MM.1S (cell line): ENCODE data around the gene CTNNA2.

Source experiments
- DNase-seq: peaks from one replicate; pipeline ENCODE4 v3.0.0-alpha.2; 2015
- H2AFZ ChIP-seq: fragments of 300-600 bp; sonication (generic); 2 replicates; pipeline ENCODE4 v1.6.0; 2016; ENCODE audit warnings: antibody characterized with exemption, low read length
- H3F3A ChIP-seq: fragments of 300-600 bp; sonication (generic); 2 replicates; pipeline ENCODE4 v1.6.1; 2016; ENCODE audit warnings: mild to moderate bottlenecking, antibody characterized with exemption, low read length, moderate library complexity, mixed read lengths; ENCODE audit not compliant: insufficient read depth
- H3K27ac ChIP-seq: fragments of 300-600 bp; sonication (generic); 2 replicates; pipeline ENCODE4 v1.5.1; 2016; ENCODE audit warnings: mild to moderate bottlenecking, low read length
- H3K27me3 ChIP-seq: fragments of 300-600 bp; sonication (generic); replicated peaks from 2 replicates; pipeline ENCODE4 v1.6.0; 2016; ENCODE audit warnings: low read length; ENCODE audit not compliant: insufficient read depth
- H3K36me3 ChIP-seq: fragments of 300-600 bp; sonication (generic); replicated peaks from 2 replicates; pipeline ENCODE4 v1.6.1; 2016; ENCODE audit warnings: mild to moderate bottlenecking, low read length, mixed read lengths; ENCODE audit not compliant: insufficient read depth
- H3K4me1 ChIP-seq: fragments of 300-600 bp; sonication (generic); 2 replicates; pipeline ENCODE4 v1.6.1; 2016; ENCODE audit warnings: low read length, mixed read lengths
- H3K4me2 ChIP-seq: fragments of 300-600 bp; sonication (generic); 2 replicates; pipeline ENCODE4 v1.6.0; 2016; ENCODE audit warnings: low read depth, low read length
- H3K4me3 ChIP-seq: fragments of 300-600 bp; sonication (generic); 2 replicates; pipeline ENCODE4 v1.5.1; 2016; ENCODE audit warnings: low read length, mixed read lengths
- H3K79me2 ChIP-seq: fragments of 300-600 bp; sonication (generic); 2 replicates; pipeline ENCODE4 v1.6.1; 2016; ENCODE audit warnings: mixed run types, low read length, mixed read lengths
- H3K9ac ChIP-seq: fragments of 300-600 bp; sonication (generic); 2 replicates; pipeline ENCODE4 v1.6.1; 2016; ENCODE audit warnings: low read length, mixed read lengths
- H3K9me2 ChIP-seq: fragments of 300-600 bp; sonication (generic); replicated peaks from 2 replicates; pipeline ENCODE4 v1.6.1; 2016; ENCODE audit warnings: mild to moderate bottlenecking, low read length, mixed read lengths; ENCODE audit not compliant: insufficient read depth
- H3K9me3 ChIP-seq: fragments of 300-600 bp; sonication (generic); replicated peaks from 2 replicates; pipeline ENCODE4 v1.6.1; 2016; ENCODE audit warnings: mild to moderate bottlenecking, low read length, mixed read lengths; ENCODE audit not compliant: insufficient read depth
- H4K20me1 ChIP-seq: fragments of 300-600 bp; sonication (generic); 2 replicates; pipeline ENCODE4 v1.6.1; 2016; ENCODE audit warnings: mild to moderate bottlenecking, low read length, moderate library complexity, mixed read lengths; ENCODE audit not compliant: insufficient read depth
- CTCF ChIP-seq: fragments of 300-600 bp; sonication (generic); IDR thresholded peaks from 2 replicates; pipeline ENCODE4 v1.5.1; 2016; ENCODE audit warnings: antibody characterized with exemption, low read length, mixed read lengths
- EZH2 ChIP-seq: fragments of 300-600 bp; sonication (generic); optimal IDR thresholded peaks from 2 replicates; pipeline ENCODE3; 2017; ENCODE audit warnings: low read depth, mild to moderate bottlenecking, antibody characterized with exemption, low read length, mixed read lengths
- EZH2phosphoT487 ChIP-seq: fragments of 300-600 bp; sonication (generic); IDR thresholded peaks from 2 replicates; pipeline ENCODE4 v1.6.1; 2018; ENCODE audit warnings: antibody characterized with exemption, low read length

Gene CTNNA2

GRCh38 chr2:80102026-80102425 lies 589.2 kb downstream of the CTNNA2 start:
- H2AFZ ChIP-seq = no peak overlapping the region
- no peaks in the 10 kb centered on the region for H3K9me2 ChIP-seq
- no peaks in the 10 kb centered on the region for H3F3A ChIP-seq
- no peaks in the 10 kb centered on the region for H3K27me3 ChIP-seq
- no peaks in the 10 kb centered on the region for H4K20me1 ChIP-seq
- no peak overlapping the region for H3K4me3 ChIP-seq
- H3K9me3 ChIP-seq = no peaks in the 10 kb centered on the region
- no peaks in the 10 kb centered on the region for H3K79me2 ChIP-seq
- H3K4me1 ChIP-seq = no peaks in the 10 kb centered on the region
- H3K4me2 ChIP-seq = no peak overlapping the region
- no peak overlapping the region for H3K9ac ChIP-seq
- TF ChIP-seq EZH2 = no peak
- TF ChIP-seq EZH2phosphoT487 = no peak
- no peak for TF ChIP-seq CTCF
- H3K36me3 ChIP-seq = no peaks in the 10 kb centered on the region
- no peak overlapping the region for H3K27ac ChIP-seq
- DNase-seq = no peak

GRCh38 chr2:80105015-80105640 lies 592.3 kb downstream of the CTNNA2 start:
- no peak for TF ChIP-seq EZH2phosphoT487
- no peak for TF ChIP-seq EZH2
- no peak for TF ChIP-seq CTCF
- Histone ChIP-seq H3K79me2 (no peaks in the 10 kb centered on the region), H4K20me1 (no peaks in the 10 kb centered on the region), H3K9ac (no peak overlapping the region), H3K27me3 (no peaks in the 10 kb centered on the region), H3F3A (no peaks in the 10 kb centered on the region), H3K9me3 (no peaks in the 10 kb centered on the region), H3K4me1 (no peaks in the 10 kb centered on the region), H3K36me3 (no peaks in the 10 kb centered on the region), H3K27ac (no peak overlapping the region), H2AFZ (no peak overlapping the region), H3K4me3 (no peak overlapping the region), H3K4me2 (no peak overlapping the region), H3K9me2 (no peaks in the 10 kb centered on the region)
- DNase-seq = no peak

- no peak overlapping the region for H2AFZ ChIP-seq
- H3K4me3 ChIP-seq = no peak overlapping the region
- no peaks in the 10 kb centered on the region for H3F3A ChIP-seq
- no peaks in the 10 kb centered on the region for H3K9me2 ChIP-seq
- no peak overlapping the region for H3K27ac ChIP-seq
- no peaks in the 10 kb centered on the region for H3K36me3 ChIP-seq
- H3K4me1 ChIP-seq = no peaks in the 10 kb centered on the region
- TF ChIP-seq EZH2phosphoT487 (no peak), EZH2 (no peak), CTCF (no peak)
- H3K79me2 ChIP-seq = no peaks in the 10 kb centered on the region
- H3K9me3 ChIP-seq = no peaks in the 10 kb centered on the region
- no peak overlapping the region for H3K9ac ChIP-seq
- no peak for DNase-seq
- H3K4me2 ChIP-seq = no peak overlapping the region
- no peaks in the 10 kb centered on the region for H3K27me3 ChIP-seq
- H4K20me1 ChIP-seq = no peaks in the 10 kb centered on the region
Measured at GRCh38 chr2:80111185-80111584, 598.3 kb downstream of the CTNNA2 start.
